HUES64 (cell line): ENCODE results near the gene DIAPH1. TPM values are rescaled to one million over a fixed set of nuclear protein-coding genes. Genes with fewer than 3 reads are reported as not detected.

ENCODE experiments used
- H3K27ac ChIP-seq: 2 replicates; pipeline ENCODE4 v1.7.0; 2013; ENCODE audit warnings: low read depth, low read length, inconsistent platforms
- H3K27me3 ChIP-seq: 2 replicates; pipeline ENCODE4 v1.6.1; 2013; ENCODE audit warnings: mild to moderate bottlenecking, low read length; ENCODE audit not compliant: insufficient read depth
- H3K36me3 ChIP-seq: 2 replicates; pipeline ENCODE4 v1.6.1; 2013; ENCODE audit warnings: mild to moderate bottlenecking, low read length; ENCODE audit not compliant: insufficient read depth
- H3K4me1 ChIP-seq: 2 replicates; pipeline ENCODE4 v1.6.1; 2013; ENCODE audit warnings: mild to moderate bottlenecking, low read length, moderate library complexity; ENCODE audit not compliant: insufficient read depth
- H3K4me3 ChIP-seq: 2 replicates; pipeline ENCODE4 v1.5.1; 2013; ENCODE audit warnings: mild to moderate bottlenecking, low read length, moderate library complexity
- H3K9ac ChIP-seq: 2 replicates; pipeline ENCODE4 v1.6.1; 2013; ENCODE audit warnings: mild to moderate bottlenecking, low read depth, low read length
- H3K9me3 ChIP-seq: 2 replicates; pipeline ENCODE4 v1.6.1; 2013; ENCODE audit warnings: low read depth, low read length; ENCODE audit not compliant: insufficient read depth
- WGBS: fragments of 150-250, 120-280 bp; methylation state at CpG from one replicate; pipeline ENCODE4 v1.1.7; 2013; ENCODE audit warnings: missing lambda C conversion rate; 5-methylcytosine and 5-hydroxymethylcytosine counted together
- polyA plus RNA-seq, 2 experiments: library from polyadenylated mRNA; stranded (reverse); fragments of 50-300 nt; gene quantifications; one replicate each; pipeline ENCODE4 v1.2.3, GENCODE V29; 2013

The DIAPH1 gene
- polyA plus RNA-seq (2013, experiment 1 of 2) = 54.8 TPM
- polyA plus RNA-seq (2013, experiment 2 of 2) = 55.0 TPM

DNA sequence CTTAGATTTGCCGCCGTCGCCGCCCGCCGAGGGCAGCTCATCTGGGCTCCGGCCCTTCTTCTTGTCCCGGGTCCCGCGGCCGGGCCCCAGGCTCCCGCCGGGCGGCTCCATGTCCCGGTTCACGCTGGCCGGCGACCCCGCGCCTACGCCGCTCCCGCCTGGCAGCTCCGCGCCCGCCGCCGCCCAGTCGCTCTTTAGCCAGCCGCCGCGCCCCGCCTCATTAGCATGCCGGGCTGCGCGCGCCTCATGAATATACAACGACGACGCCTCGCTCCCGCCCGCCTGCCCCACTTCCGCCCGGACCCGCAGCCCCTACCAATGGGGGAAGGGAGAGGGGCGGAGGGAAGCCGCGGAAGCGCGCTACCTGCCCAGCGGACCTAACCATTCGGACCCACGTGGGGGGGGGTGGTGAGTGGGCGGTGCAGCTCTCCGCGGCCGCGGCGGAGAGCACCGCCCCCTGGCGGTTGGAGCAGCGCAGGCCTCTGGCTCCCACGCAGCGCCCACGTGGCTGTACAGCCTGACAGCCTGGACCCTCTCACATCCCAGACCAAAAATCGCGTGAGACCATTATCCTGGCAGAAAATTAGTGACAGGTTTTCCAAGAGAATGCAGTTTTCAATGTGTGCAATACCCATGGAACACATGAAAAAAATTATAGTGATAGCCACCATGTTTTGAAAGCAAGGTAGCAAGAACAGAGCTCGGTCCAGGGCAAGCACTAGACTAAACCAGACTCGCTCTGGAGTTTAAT lies at the start of gene DIAPH1:
TSS of gene DIAPH1 (minus strand) at position 197 of the 751 bp plus-strand sequence. CDS start at position 111, 86 bp downstream.
- 4% methylated on average over 70 of the region's 70 CpGs for WGBS
- no peaks in the 10 kb centered on the region for H3K27me3 ChIP-seq
- H3K9ac ChIP-seq = peak within 1 kb of the TSS; percentile 91
- H3K4me3 ChIP-seq = peak within 1 kb of the TSS; percentile 84
- no peaks in the 10 kb centered on the region for H3K9me3 ChIP-seq
- peaks cover 39% of the 10 kb centered on the region for H3K4me1 ChIP-seq
- H3K36me3 ChIP-seq = peaks cover 41% of the 10 kb centered on the region
- peak within 1 kb of the TSS; percentile 88 for H3K27ac ChIP-seq

DNA sequence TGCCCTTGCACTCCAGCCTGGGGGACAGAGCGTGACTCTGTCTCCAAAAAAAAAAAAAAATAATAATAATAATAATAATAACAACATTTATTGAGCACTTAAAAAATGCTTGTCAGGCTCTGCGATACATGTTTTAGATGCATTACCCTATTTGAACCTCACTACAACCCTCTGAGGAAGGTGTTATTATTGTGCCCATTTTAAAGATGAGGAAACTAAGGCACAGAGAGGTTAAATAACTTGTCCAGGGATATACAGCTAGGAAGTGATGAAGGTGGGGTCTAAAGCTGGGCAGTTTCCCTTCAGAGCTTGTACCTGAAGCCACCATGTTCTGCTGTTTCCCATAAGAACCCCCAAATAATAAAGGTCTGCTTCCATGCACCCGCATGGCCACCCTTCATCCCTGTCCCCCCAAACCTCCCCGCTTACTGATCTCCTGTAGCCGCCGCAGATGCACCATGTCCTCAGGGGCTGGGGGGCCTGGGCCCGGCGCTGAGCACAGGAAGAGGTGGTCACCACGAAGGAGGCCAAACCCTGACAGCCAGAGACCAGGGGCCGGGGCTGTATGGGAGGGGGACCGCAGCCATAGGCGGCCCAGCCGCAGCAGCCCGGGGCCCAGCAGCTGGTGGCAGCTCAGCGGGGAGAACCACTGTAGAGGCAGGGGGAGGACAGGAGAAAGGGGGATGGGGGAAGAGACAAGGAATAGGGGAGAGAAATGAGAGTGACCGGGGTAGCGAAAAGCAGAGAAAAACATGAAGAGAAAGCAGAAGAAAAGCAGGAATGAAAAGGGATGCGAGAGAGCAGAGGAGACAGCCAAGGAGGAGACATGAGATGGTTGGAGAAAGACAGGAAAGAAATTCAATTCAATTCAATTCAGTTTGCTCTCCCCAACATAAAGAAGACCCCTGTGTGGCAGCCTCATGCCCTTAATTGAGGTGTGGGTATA lies 47.5 kb upstream of the DIAPH1 start:
- H3K4me1 ChIP-seq = no peaks in the 10 kb centered on the region
- no peaks in the 10 kb centered on the region for H3K27me3 ChIP-seq
- H3K27ac ChIP-seq = no peak overlapping the region
- peaks cover 64% of the 10 kb centered on the region for H3K36me3 ChIP-seq
- no peak overlapping the region for H3K4me3 ChIP-seq
- no peak overlapping the region for H3K9ac ChIP-seq
- H3K9me3 ChIP-seq = no peaks in the 10 kb centered on the region
- WGBS = 82% methylated on average over 16 of the region's 18 CpGs

DNA sequence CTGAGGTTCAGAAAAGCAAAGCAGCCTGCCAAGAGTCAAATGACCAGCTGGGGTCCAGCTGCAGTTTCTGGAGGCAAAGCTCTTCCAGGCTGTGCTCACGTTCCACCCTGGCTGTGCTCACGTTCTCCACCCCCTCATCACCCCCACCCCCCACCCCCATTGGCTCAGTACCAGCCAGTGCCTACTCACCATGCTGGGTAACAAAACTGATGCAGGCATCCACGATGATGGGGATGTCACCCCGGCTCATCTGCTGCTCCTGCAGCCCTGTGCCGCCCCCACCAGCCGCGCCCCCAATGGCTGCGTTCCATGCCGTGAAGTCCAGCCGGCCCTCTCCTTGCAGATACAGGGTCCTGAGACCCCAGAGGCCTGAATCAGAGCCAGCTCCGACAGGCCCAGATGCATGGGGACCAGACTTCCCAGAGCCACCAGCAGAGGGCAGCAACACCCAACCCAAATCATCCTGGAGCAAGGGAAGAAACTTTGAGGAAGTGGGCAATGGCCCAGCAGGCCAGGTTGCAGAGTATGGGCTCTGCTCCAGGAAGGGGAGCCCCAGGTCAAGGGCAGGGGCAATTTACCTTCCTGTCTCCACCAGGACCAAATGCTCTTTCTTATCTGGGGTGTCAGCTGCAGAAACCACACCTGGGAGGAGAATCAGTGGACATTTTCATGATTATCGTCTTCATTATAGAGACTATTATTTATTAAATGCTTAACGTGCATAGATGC lies 46.1 kb upstream of the DIAPH1 start:
- H3K27ac ChIP-seq = no peak overlapping the region
- no peaks in the 10 kb centered on the region for H3K27me3 ChIP-seq
- H3K9me3 ChIP-seq = no peaks in the 10 kb centered on the region
- H3K36me3 ChIP-seq = peaks cover 60% of the 10 kb centered on the region
- no peaks in the 10 kb centered on the region for H3K4me1 ChIP-seq
- 59% methylated on average over 13 of the region's 13 CpGs for WGBS
- H3K9ac ChIP-seq = no peak overlapping the region
- H3K4me3 ChIP-seq = no peak overlapping the region

- no peak overlapping the region for H3K9ac ChIP-seq
- H3K9me3 ChIP-seq = no peaks in the 10 kb centered on the region
- H3K27me3 ChIP-seq = no peaks in the 10 kb centered on the region
- 94% methylated on average over 8 of the region's 8 CpGs for WGBS
- no peak overlapping the region for H3K27ac ChIP-seq
- peaks cover 59% of the 10 kb centered on the region for H3K36me3 ChIP-seq
- H3K4me3 ChIP-seq = no peak overlapping the region
- H3K4me1 ChIP-seq = no peaks in the 10 kb centered on the region
These were observed 44.7 kb upstream of the DIAPH1 start for GRCh38 chr5:141663506-141663905.

- no peak overlapping the region for H3K9ac ChIP-seq
These were observed 43.2 kb upstream of the DIAPH1 start for GRCh38 chr5:141662028-141662427.

GRCh38 chr5:141657937-141658545 lies 39.2 kb upstream of the DIAPH1 start:
- peaks cover 84% of the 10 kb centered on the region for H3K36me3 ChIP-seq
- 85% methylated on average over 8 of the region's 8 CpGs for WGBS

More at GRCh38 chr5:141662028-141662427, 43.2 kb upstream of the DIAPH1 start:
- no peaks in the 10 kb centered on the region for H3K4me1 ChIP-seq
- no peaks in the 10 kb centered on the region for H3K27me3 ChIP-seq
- WGBS = 95% methylated on average over 16 of the region's 17 CpGs
- H3K4me3 ChIP-seq = no peak overlapping the region
- no peaks in the 10 kb centered on the region for H3K9me3 ChIP-seq
- H3K36me3 ChIP-seq = peaks cover 71% of the 10 kb centered on the region
- no peak overlapping the region for H3K27ac ChIP-seq

DNA sequence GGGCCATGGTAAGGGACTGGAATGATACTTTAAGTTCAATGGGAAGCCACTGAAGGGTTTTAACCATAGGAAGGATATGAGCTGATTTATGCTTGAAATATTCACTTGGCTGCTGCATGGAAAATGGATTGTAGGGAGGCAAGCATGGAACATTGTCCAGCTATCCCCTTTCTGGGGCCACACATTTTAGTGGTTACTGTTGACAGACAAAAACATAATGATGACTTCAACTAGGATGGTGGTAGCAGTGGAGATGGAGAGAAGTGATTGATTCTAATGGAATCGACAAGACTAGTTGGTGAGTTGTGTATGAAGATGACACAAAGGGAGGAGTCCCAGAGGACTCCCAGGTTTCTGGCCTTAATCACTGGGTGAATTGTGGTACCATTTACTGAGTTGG lies 38.6 kb upstream of the DIAPH1 start:
- no peaks in the 10 kb centered on the region for H3K9me3 ChIP-seq
- 88% methylated on average over 1 of the region's 1 CpG for WGBS
- no peaks in the 10 kb centered on the region for H3K27me3 ChIP-seq
- no peak overlapping the region for H3K27ac ChIP-seq
- no peak overlapping the region for H3K9ac ChIP-seq
- H3K4me1 ChIP-seq = no peaks in the 10 kb centered on the region
- H3K36me3 ChIP-seq = peaks cover 78% of the 10 kb centered on the region
- no peak overlapping the region for H3K4me3 ChIP-seq

More at GRCh38 chr5:141657937-141658545, 39.2 kb upstream of the DIAPH1 start:
- no peaks in the 10 kb centered on the region for H3K4me1 ChIP-seq
- no peak overlapping the region for H3K9ac ChIP-seq
- H3K27ac ChIP-seq = no peak overlapping the region
- no peak overlapping the region for H3K4me3 ChIP-seq
- H3K9me3 ChIP-seq = no peaks in the 10 kb centered on the region
- no peaks in the 10 kb centered on the region for H3K27me3 ChIP-seq

DNA sequence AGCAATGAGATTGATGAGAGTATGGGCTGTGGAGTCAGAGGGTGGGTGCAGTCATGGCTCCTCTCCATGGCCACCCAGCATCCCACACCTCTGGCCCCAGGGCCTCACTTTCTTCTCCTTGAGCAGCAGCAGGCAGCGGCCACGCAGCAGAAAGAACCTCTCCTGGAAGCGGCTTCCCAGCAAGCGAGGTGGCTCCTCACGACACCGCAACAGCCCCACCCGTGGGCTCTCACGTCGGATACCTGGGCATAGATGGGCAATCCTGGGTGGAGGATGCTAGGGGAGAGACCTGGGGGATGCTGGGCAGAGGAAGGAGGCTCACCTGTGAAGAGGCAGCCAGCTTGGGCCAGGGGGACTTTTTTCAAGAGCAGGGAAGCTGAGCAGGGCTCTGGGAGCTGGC lies 37.6 kb upstream of the DIAPH1 start:
- peaks cover 6% of the 10 kb centered on the region; the same call in 1 of the 2 replicates for H3K4me1 ChIP-seq
- H3K36me3 ChIP-seq = peaks cover 69% of the 10 kb centered on the region
- WGBS = 95% methylated on average over 9 of the region's 9 CpGs
- no peak overlapping the region for H3K4me3 ChIP-seq
- no peaks in the 10 kb centered on the region for H3K9me3 ChIP-seq
- H3K27me3 ChIP-seq = no peaks in the 10 kb centered on the region
- no peak overlapping the region for H3K27ac ChIP-seq
- no peak overlapping the region for H3K9ac ChIP-seq

- Histone ChIP-seq H3K9me3 (no peaks in the 10 kb centered on the region), H3K4me1 (peaks cover 6% of the 10 kb centered on the region; the same call in 1 of the 2 replicates), H3K27me3 (no peaks in the 10 kb centered on the region), H3K9ac (no peak overlapping the region), H3K27ac (no peak overlapping the region), H3K36me3 (peaks cover 61% of the 10 kb centered on the region), H3K4me3 (no peak overlapping the region)
- WGBS = 89% methylated on average over 7 of the region's 7 CpGs
These were observed 36.2 kb upstream of the DIAPH1 start for GRCh38 chr5:141655020-141655419.

GRCh38 chr5:141654298-141654697 lies 35.5 kb upstream of the DIAPH1 start:
- Histone ChIP-seq H3K36me3 (peaks cover 56% of the 10 kb centered on the region), H3K27me3 (no peaks in the 10 kb centered on the region), H3K9me3 (no peaks in the 10 kb centered on the region), H3K4me1 (peaks cover 6% of the 10 kb centered on the region; the same call in 1 of the 2 replicates), H3K4me3 (no peak overlapping the region), H3K27ac (no peak overlapping the region), H3K9ac (no peak overlapping the region)
- WGBS = no CpG with 5 or more reads among the region's 2 CpGs
